Fibroblast of lung (primary cell): Measurements from ENCODE around the gene UTP20.

Experiments
- CTCF ChIP-seq, 2 donors: IDR thresholded peaks in 1 of 2; conservative IDR thresholded peaks in 1 of 2; 1 replicate in 1 of 2; 2 replicates in 1 of 2; pipeline ENCODE4 v1.5.1; 2011 to 2012; ENCODE audit warnings: low read length in 2 of 2, control low read depth in 1 of 2, inconsistent platforms in 1 of 2, low read depth in 1 of 2, mild to moderate bottlenecking in 1 of 2
- EZH2 ChIP-seq: IDR thresholded peaks from 2 replicates; pipeline ENCODE4 v1.5.1; 2012; ENCODE audit warnings: low read length, control low read depth, mild to moderate bottlenecking; ENCODE audit errors: missing control alignments

GRCh38 chr12:101257357-101257756 lies 22.5 kb upstream of the UTP20 start:
- TF ChIP-seq EZH2, result no peak
- TF ChIP-seq CTCF (conservative IDR thresholded peaks at IDR 0.05 in 1 of 2, IDR thresholded peaks at IDR 0.05 in 1 of 2; ENCODE audit: low read depth in 1 of 2, low read length in 2 of 2), result no peak
